Measurements from ENCODE around the gene SLC44A5. TPM values are rescaled to one million over a fixed set of nuclear protein-coding genes. Genes with fewer than 3 reads are reported as not detected.
"Not testable (repeated sequence)": the region's sequence is repeated elsewhere in the genome, so short reads cannot be mapped to it uniquely, and the experiment has no call there.

SLC44A5 gene
- total RNA-seq, 1 donor from 2014 or later, result 4.1 TPM

DNA sequence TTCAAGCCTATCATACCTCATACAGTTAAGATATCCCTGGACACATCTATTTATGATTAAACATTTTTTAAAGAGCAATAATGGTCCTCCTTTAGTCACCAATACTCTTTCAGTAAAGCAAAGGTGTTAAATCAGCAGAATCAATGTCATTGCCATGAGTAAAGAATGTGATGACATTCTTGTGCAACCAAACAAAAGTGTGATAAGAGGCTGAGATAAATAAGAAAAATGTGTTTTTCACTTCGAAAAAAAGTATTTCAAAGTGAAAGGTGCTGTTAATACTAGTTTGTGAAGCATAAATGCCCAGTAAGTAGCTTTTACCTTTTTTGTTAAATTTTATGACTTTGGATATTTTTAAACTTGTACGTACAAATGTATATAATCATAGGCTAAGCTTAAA lies 8.4 kb downstream of the SLC44A5 start:
- Mint-ChIP-seq H3K27me3 (ENCODE audit: low read depth) (peaks cover 27% of the 10 kb centered on the region), H3K4me1 (no peaks in the 10 kb centered on the region), H3K4me3 (no peak overlapping the region), H3K27ac (no peak overlapping the region), H3K9me3 (no peaks in the 10 kb centered on the region), H3K36me3 (no peaks in the 10 kb centered on the region)
- TF ChIP-seq, protein P1, sequence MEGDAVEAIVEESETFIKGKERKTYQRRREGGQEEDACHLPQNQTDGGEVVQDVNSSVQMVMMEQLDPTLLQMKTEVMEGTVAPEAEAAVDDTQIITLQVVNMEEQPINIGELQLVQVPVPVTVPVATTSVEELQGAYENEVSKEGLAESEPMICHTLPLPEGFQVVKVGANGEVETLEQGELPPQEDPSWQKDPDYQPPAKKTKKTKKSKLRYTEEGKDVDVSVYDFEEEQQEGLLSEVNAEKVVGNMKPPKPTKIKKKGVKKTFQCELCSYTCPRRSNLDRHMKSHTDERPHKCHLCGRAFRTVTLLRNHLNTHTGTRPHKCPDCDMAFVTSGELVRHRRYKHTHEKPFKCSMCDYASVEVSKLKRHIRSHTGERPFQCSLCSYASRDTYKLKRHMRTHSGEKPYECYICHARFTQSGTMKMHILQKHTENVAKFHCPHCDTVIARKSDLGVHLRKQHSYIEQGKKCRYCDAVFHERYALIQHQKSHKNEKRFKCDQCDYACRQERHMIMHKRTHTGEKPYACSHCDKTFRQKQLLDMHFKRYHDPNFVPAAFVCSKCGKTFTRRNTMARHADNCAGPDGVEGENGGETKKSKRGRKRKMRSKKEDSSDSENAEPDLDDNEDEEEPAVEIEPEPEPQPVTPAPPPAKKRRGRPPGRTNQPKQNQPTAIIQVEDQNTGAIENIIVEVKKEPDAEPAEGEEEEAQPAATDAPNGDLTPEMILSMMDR (IDR thresholded peaks at IDR 0.05; ENCODE audit: unreplicated experiment), result no peak
- no peak for DNase-seq (ENCODE audit: low spot score in 2 of 2, unreplicated experiment in 2 of 2)

DNA sequence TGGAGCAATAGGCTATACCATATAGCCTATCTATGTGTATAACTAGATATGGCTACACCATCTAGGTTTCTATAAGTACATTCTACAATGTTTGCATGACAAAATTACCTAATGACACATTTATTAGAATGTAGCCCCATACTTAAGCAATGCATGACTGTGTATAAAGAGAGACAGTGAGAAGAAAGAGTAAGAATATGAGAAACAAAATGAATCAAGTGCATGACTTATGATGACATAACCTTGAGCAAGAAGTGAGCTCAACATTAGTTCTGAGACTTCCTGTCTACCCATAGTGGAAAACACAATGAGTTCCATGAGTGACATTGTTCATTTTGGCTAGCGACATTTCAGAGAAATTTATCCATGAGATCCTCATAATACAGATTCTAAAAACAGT lies 10.1 kb downstream of the SLC44A5 start:
- Mint-ChIP-seq H3K27me3 (ENCODE audit: low read depth) (peaks cover 24% of the 10 kb centered on the region), H3K36me3 (no peaks in the 10 kb centered on the region), H3K27ac (no peak overlapping the region), H3K9me3 (no peaks in the 10 kb centered on the region), H3K4me3 (no peak overlapping the region), H3K4me1 (no peaks in the 10 kb centered on the region)
- TF ChIP-seq, protein P1 (IDR thresholded peaks at IDR 0.05; ENCODE audit: unreplicated experiment), result no peak
- DNase-seq (ENCODE audit: low spot score in 2 of 2, unreplicated experiment in 2 of 2), result no peak

DNA sequence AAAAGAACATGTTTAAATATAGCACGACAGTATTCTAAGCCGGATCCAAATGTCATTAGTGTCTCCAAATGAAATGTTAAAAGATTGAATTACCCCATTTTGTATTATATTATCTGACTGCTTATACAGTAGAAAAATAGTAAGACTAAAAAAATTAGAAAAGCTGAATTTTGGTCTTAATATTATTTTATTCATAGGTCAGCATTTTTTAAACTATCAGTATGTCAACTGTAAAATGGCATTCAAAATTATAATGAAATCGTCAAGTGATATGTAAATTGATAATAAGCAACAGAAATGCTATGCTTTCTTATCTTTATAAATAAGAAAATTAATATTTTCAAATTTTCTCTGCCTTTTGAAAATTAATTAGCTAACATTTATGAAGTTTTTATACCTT lies 16.6 kb downstream of the SLC44A5 start:
- Mint-ChIP-seq H3K9me3 (peaks cover 15% of the 10 kb centered on the region), H3K4me3 (no peak overlapping the region), H3K36me3 (no peaks in the 10 kb centered on the region), H3K27ac (no peak overlapping the region), H3K4me1 (no peaks in the 10 kb centered on the region), H3K27me3 (ENCODE audit: low read depth) (peaks cover 14% of the 10 kb centered on the region)
- TF ChIP-seq, protein P1 (IDR thresholded peaks at IDR 0.05; ENCODE audit: unreplicated experiment), result no peak
- DNase-seq (ENCODE audit: low spot score in 2 of 2, unreplicated experiment in 2 of 2), result no peak

DNA sequence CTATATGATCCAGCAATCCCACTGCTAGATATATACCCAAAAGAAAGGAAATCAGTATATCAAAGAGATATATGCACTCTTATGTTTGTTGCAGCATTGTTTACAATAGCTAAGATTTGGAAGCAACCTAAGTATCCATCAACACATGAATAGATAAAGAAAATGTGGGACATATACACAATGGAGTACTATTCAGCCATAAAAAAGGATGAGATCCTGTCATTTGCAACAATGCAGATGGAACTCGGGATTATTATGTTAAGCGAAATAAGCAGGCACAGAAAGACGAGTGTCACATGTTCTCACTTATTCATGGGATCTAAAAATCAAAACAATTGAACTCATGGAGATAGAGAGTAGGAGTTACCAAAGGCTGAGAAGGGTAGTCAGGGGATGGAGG lies 17.5 kb downstream of the SLC44A5 start:
- H3K27me3 Mint-ChIP-seq (ENCODE audit: low read depth), result peaks cover 14% of the 10 kb centered on the region
- not testable (repeated sequence) for H3K4me3 Mint-ChIP-seq; H3K36me3 Mint-ChIP-seq; H3K4me1 Mint-ChIP-seq; H3K27ac Mint-ChIP-seq; DNase-seq (ENCODE audit: low spot score in 2 of 2, unreplicated experiment in 2 of 2)
- H3K9me3 Mint-ChIP-seq, result peaks cover 15% of the 10 kb centered on the region

DNA sequence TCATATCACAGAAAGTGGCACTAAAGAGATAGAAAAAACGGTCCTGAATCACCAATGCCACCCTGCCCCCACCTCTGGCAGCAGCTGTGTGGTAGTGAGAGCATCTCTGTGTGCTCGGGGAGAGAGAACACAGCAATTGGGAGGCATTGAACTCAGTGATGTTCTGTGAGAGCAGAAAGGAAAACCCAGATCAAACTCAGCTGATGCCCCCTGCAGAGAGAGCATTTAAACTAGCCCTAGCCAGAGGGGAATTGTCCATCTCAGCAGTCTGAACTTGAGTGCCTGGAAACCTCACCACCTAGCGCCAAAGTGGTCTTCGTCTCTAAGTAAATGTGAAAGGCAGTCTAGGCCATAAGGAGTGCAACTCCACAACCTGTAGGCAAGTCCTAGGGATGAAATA lies 21.3 kb downstream of the SLC44A5 start:
- Mint-ChIP-seq H3K4me3 (no peak overlapping the region), H3K27ac (no peak overlapping the region), H3K9me3 (peaks cover 15% of the 10 kb centered on the region), H3K36me3 (no peaks in the 10 kb centered on the region), H3K4me1 (no peaks in the 10 kb centered on the region), H3K27me3 (ENCODE audit: low read depth) (peaks cover 4% of the 10 kb centered on the region)
- no peak for DNase-seq (ENCODE audit: low spot score in 2 of 2, unreplicated experiment in 2 of 2)
- TF ChIP-seq, protein P1 (IDR thresholded peaks at IDR 0.05; ENCODE audit: unreplicated experiment), result no peak

DNA sequence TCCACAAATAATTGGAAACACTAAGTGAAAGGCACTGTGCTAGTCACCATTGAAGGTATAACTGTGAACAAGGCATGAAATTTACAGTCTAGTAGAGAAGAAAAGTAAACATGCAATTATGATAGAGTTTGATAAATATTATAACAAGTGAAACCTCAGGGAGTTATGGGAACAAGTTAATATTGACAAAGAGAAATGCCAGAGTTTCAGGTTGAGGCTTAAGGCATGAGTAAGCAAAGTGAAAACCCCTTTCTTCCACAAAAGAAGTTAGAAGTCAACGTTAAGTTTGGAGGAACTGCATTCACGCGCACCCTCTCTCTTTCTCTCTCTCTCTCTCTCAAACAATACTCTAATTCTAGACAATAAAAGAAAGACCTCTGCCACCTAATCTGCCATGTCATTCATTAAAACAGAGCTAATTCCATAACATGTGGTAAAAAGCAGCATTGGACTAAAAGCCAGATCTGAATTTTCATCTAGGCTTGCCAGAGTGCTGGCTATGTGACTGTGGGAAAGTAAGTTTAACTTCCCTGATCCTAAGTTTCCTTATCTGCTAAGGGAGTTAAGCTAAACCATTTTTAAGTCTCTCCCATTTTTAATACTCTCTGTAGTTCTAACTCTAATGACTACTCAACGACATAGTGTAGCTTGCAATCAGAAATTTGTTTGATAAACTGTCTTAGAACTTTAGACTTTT lies 22.0 kb downstream of the SLC44A5 start:
- TF ChIP-seq, protein P1 (IDR thresholded peaks at IDR 0.05; ENCODE audit: unreplicated experiment), result no peak
- H3K9me3 Mint-ChIP-seq, result peaks cover 15% of the 10 kb centered on the region
- no peak overlapping the region for H3K27ac Mint-ChIP-seq
- no peaks in the 10 kb centered on the region for H3K36me3 Mint-ChIP-seq
- H3K4me3 Mint-ChIP-seq, result no peak overlapping the region
- H3K4me1 Mint-ChIP-seq, result no peaks in the 10 kb centered on the region
- DNase-seq (ENCODE audit: low spot score in 2 of 2, unreplicated experiment in 2 of 2), result no peak
- H3K27me3 Mint-ChIP-seq (ENCODE audit: low read depth), result peaks cover 4% of the 10 kb centered on the region
